ENCODE measurements around the gene NPTX2. TPM values are rescaled to one million over a fixed set of nuclear protein-coding genes. Genes with fewer than 3 reads are reported as not detected.

NPTX2 gene
- total RNA-seq, 1 donor from 2014 or later, result 5.6 TPM

DNA sequence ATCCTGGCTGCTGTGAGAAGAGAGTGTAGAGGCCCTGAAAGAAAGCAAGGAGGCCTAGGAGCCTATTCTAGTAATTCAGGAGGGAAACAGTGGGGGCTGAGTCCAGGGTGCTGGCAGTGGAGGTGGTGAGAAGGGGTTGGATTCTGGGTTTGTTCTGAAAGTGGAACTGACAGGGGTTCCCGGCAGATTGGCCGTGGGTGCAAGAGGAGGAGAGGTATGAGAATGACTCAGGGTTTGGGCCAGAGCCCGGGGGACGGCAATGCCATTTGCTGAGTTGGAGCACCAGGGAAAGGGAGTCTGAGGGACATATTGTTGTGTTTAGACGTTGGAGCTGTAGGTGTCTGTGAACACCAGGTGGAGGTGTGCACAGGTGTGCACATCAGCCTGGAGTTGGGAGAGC lies 38.5 kb downstream of the NPTX2 start:
- no peaks in the 10 kb centered on the region for H3K36me3 ChIP-seq
- Mint-ChIP-seq H3K27ac (no peak overlapping the region), H3K36me3 (no peaks in the 10 kb centered on the region), H3K4me1 (no peaks in the 10 kb centered on the region), H3K9me3 (no peaks in the 10 kb centered on the region), H3K4me3 (no peak overlapping the region), H3K27me3 (ENCODE audit: insufficient read depth, low read depth) (peaks cover 2% of the 10 kb centered on the region)
- H3K4me3 ChIP-seq, result no peak overlapping the region
- DNase-seq (ENCODE audit: low spot score), result no peak
- H3K27ac ChIP-seq, result no peak overlapping the region
- H3K27me3 ChIP-seq, result no peaks in the 10 kb centered on the region
- no peak overlapping the region for H3K4me2 ChIP-seq
- no peaks in the 10 kb centered on the region for H4K20me1 ChIP-seq (ENCODE audit: low read depth)
- H3K4me1 ChIP-seq, result peaks cover 3% of the 10 kb centered on the region
- no peaks in the 10 kb centered on the region for H3K79me2 ChIP-seq (ENCODE audit: low read depth)
- H3F3A ChIP-seq (ENCODE audit: low read depth), result no peaks in the 10 kb centered on the region
- TF ChIP-seq EZH2phosphoT487 (IDR thresholded peaks at IDR 0.05), result no peak
- no peak for TF ChIP-seq CTCF (IDR thresholded peaks at IDR 0.05)
- no peak for TF ChIP-seq EZH2 (IDR thresholded peaks at IDR 0.05)
- H3K9me3 ChIP-seq (ENCODE audit: low read depth), result no peaks in the 10 kb centered on the region
- H2AFZ ChIP-seq (replicated peaks), result no peak overlapping the region
- no peak overlapping the region for H3K9ac ChIP-seq

GRCh38 chr7:98656899-98657298 lies 39.8 kb downstream of the NPTX2 start:
- Histone ChIP-seq H3K9ac (no peak overlapping the region), H3K9me3 (ENCODE audit: low read depth) (no peaks in the 10 kb centered on the region), H3K4me1 (peaks cover 3% of the 10 kb centered on the region), H3K4me2 (no peak overlapping the region), H2AFZ (replicated peaks) (no peak overlapping the region), H4K20me1 (ENCODE audit: low read depth) (no peaks in the 10 kb centered on the region), H3F3A (ENCODE audit: low read depth) (no peaks in the 10 kb centered on the region), H3K27me3 (no peaks in the 10 kb centered on the region), H3K27ac (no peak overlapping the region), H3K4me3 (no peak overlapping the region), H3K79me2 (ENCODE audit: low read depth) (no peaks in the 10 kb centered on the region), H3K36me3 (no peaks in the 10 kb centered on the region)
- Mint-ChIP-seq H3K9me3 (no peaks in the 10 kb centered on the region), H3K4me1 (no peaks in the 10 kb centered on the region), H3K27me3 (ENCODE audit: insufficient read depth, low read depth) (peaks cover 2% of the 10 kb centered on the region), H3K4me3 (no peak overlapping the region), H3K36me3 (no peaks in the 10 kb centered on the region), H3K27ac (no peak overlapping the region)
- TF ChIP-seq EZH2 (IDR thresholded peaks at IDR 0.05) (no peak), CTCF (IDR thresholded peaks at IDR 0.05) (no peak), EZH2phosphoT487 (IDR thresholded peaks at IDR 0.05) (no peak)
- no peak for DNase-seq (ENCODE audit: low spot score)

GRCh38 chr7:98657736-98658135 lies 40.7 kb downstream of the NPTX2 start:
- no peak for DNase-seq (ENCODE audit: low spot score)
- Histone ChIP-seq H3K4me1 (peaks cover 3% of the 10 kb centered on the region), H2AFZ (replicated peaks) (no peak overlapping the region), H3K4me2 (no peak overlapping the region), H3K27me3 (no peaks in the 10 kb centered on the region), H3K79me2 (ENCODE audit: low read depth) (no peaks in the 10 kb centered on the region), H4K20me1 (ENCODE audit: low read depth) (no peaks in the 10 kb centered on the region), H3K27ac (no peak overlapping the region), H3K36me3 (no peaks in the 10 kb centered on the region), H3F3A (ENCODE audit: low read depth) (no peaks in the 10 kb centered on the region), H3K9me3 (ENCODE audit: low read depth) (no peaks in the 10 kb centered on the region), H3K4me3 (no peak overlapping the region), H3K9ac (no peak overlapping the region)
- TF ChIP-seq EZH2phosphoT487 (IDR thresholded peaks at IDR 0.05) (no peak), CTCF (IDR thresholded peaks at IDR 0.05) (no peak), EZH2 (IDR thresholded peaks at IDR 0.05) (no peak)
- Mint-ChIP-seq H3K4me3 (no peak overlapping the region), H3K9me3 (no peaks in the 10 kb centered on the region), H3K27me3 (ENCODE audit: insufficient read depth, low read depth) (peaks cover 2% of the 10 kb centered on the region), H3K27ac (no peak overlapping the region), H3K4me1 (no peaks in the 10 kb centered on the region), H3K36me3 (no peaks in the 10 kb centered on the region)

All from neural progenitor cell (in vitro differentiated cells).